Activated CD8-positive, alpha-beta T cell treated with anti-CD3 and anti-CD28 coated beads for 36 hours (primary cell): Measurements from ENCODE around the gene GNAI3. TPM values are rescaled to one million over a fixed set of nuclear protein-coding genes. Genes with fewer than 3 reads are reported as not detected.
A peak's percentile ranks its signal among the peaks of the same experiment; 100 is the strongest.

Experiments
- ATAC-seq: fragments of 200-7000 bp; cut with Tn5 transposase; one replicate; pipeline ENCODE4 v1.10.0; 2021; ENCODE audit warnings: mild to moderate bottlenecking, moderate library complexity
- CTCF ChIA-PET: fragments of 350-600 bp; sonication (Branson Sonifier 250); formaldehyde crosslinking; loops from one replicate; lab custom pipeline; 2021; ENCODE audit warnings: antibody characterized with exemption; lab: Charles Lee
- POLR2A ChIA-PET: fragments of 350-600 bp; sonication (Branson Sonifier 250); formaldehyde crosslinking; loops from one replicate; lab custom pipeline; 2021; ENCODE audit warnings: antibody characterized with exemption; lab: Charles Lee
- DNase-seq: peaks from one replicate; pipeline ENCODE4 v3.0.0-alpha.2; 2020
- H3K27ac Mint-ChIP-seq: one replicate; pipeline ENCODE4 v1.8.0; 2021; ENCODE audit warnings: mild to moderate bottlenecking, mixed read lengths
- H3K27me3 Mint-ChIP-seq: one replicate; pipeline ENCODE4 v1.8.0; 2021; ENCODE audit warnings: mixed read lengths
- H3K36me3 Mint-ChIP-seq: one replicate; pipeline ENCODE4 v1.8.0; 2021; ENCODE audit warnings: low read depth, mixed read lengths
- H3K4me1 Mint-ChIP-seq: one replicate; pipeline ENCODE4 v1.8.0; 2021; ENCODE audit warnings: low read depth, mixed read lengths
- H3K4me3 Mint-ChIP-seq: one replicate; pipeline ENCODE4 v1.8.0; 2021; ENCODE audit warnings: mild to moderate bottlenecking, moderate library complexity, mixed read lengths
- H3K9me3 Mint-ChIP-seq: one replicate; pipeline ENCODE4 v1.8.0; 2021; ENCODE audit warnings: mixed read lengths
- intact Hi-C: fragments of 100-400 bp; cut with micrococcal nuclease; formaldehyde crosslinking; loops from one replicate; pipeline ENCODE4 v1.10.0; 2022
- total RNA-seq, 2 experiments: library from RNA; stranded (reverse); gene quantifications; one replicate each; pipeline ENCODE4 v1.2.3, GENCODE V29; 2021
- TF ChIP-seq, protein P1 (sequence below): fragments of 200-600 bp; IDR thresholded peaks from one replicate; pipeline ENCODE4 v1.8.0; 2022; ENCODE audit warnings: antibody characterized with exemption, mild to moderate bottlenecking

GNAI3 gene
- total RNA-seq, 2 experiments from 2014 or later = 7.5 to 7.7 TPM

DNA sequence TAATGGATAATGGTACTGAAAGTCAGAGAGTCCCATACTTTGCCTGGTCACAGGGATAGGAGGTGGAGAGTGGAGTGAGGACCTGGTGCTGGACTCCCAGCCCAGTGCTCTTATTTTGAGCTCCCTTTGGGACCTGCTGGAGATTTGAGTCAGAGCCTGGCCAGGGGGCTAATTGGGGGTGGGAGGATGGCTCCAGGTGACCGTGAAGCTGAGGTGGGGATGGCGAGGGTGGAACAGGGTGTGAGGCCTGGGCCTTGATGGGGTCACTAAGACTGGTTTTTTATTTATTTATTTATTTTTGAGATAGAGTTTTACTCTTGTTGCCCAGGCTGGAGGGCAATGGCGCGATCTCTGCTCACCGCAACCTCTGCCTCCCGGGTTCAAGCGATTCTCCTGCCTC is 89.0 kb downstream of the GNAI3 start:
- Mint-ChIP-seq H3K27me3 (no peaks in the 10 kb centered on the region), H3K27ac (no peak overlapping the region), H3K4me3 (no peak overlapping the region), H3K4me1 (peaks cover 14% of the 10 kb centered on the region), H3K36me3 (no peaks in the 10 kb centered on the region), H3K9me3 (no peaks in the 10 kb centered on the region)
- intact Hi-C loops = no loop called here
- no peak for DNase-seq
- no peak for ATAC-seq
- ChIA-PET POLR2A (interaction anchor here (0.7 to 1.8 kb wide), 3 partner anchors 9 to 25 kb away, joined by 4 to 5 read pairs (median 4); no protein-coding TSS in a partner anchor), CTCF (interaction anchor here (1.1 to 18.5 kb wide), 10 partner anchors 7 to 347 kb away, joined by 3 to 294 read pairs (median 48); partner anchors contain the start of genes AHCYL1, AMPD2, GNAI3 and GPR61)
- TF ChIP-seq, protein P1, sequence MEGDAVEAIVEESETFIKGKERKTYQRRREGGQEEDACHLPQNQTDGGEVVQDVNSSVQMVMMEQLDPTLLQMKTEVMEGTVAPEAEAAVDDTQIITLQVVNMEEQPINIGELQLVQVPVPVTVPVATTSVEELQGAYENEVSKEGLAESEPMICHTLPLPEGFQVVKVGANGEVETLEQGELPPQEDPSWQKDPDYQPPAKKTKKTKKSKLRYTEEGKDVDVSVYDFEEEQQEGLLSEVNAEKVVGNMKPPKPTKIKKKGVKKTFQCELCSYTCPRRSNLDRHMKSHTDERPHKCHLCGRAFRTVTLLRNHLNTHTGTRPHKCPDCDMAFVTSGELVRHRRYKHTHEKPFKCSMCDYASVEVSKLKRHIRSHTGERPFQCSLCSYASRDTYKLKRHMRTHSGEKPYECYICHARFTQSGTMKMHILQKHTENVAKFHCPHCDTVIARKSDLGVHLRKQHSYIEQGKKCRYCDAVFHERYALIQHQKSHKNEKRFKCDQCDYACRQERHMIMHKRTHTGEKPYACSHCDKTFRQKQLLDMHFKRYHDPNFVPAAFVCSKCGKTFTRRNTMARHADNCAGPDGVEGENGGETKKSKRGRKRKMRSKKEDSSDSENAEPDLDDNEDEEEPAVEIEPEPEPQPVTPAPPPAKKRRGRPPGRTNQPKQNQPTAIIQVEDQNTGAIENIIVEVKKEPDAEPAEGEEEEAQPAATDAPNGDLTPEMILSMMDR = no peak

DNA sequence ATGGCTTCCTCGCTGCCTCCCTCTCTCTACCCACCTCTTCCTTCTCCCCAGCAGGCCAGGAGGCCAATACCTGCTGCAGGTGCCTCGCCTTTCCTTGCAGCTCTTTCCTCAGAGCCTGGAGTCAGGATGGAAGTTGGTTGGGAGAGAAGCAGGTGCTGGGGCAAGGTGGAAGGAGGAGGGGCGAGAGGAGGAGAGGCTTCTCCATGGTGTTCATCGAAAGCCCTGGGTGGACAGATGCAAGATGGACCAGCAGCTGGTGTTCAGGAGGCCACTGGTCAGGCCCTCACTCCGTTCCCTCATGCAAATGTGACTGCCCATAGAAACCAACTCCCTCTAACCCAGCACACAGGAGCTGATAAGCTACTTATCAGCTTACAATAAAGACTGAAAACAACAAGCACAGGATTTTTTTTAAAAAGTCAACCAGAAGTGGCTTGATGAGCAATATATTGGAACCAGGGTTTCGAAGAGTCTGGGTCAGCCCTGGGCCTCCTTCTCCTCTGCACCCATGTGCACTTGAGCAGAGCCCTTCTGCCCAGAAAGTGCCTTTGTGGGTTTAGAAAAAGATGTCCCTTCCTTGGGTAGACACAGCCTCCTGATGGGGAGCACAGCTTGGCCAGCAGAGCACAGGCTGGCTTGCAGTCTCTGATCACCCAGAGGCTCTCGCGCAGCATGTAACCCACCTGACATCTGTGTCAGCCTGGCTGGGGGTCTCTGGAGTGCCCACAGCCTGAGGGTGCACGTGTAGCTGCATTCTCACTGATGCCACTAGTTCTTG is 90.8 kb downstream of the GNAI3 start:
- ATAC-seq = no peak
- H3K9me3 Mint-ChIP-seq = no peaks in the 10 kb centered on the region
- intact Hi-C loops = no loop called here
- no peaks in the 10 kb centered on the region for H3K36me3 Mint-ChIP-seq
- H3K4me3 Mint-ChIP-seq = no peak overlapping the region
- TF ChIP-seq, protein P1 = no peak
- CTCF ChIA-PET = interaction anchor here (0.6 to 18.5 kb wide), 57 partner anchors 9 to 421 kb away, joined by 3 to 294 read pairs (median 9); partner anchors contain the start of genes AHCYL1, AMPD2, GNAI3 and GNAT2
- peaks cover 18% of the 10 kb centered on the region for H3K4me1 Mint-ChIP-seq
- no peaks in the 10 kb centered on the region for H3K27me3 Mint-ChIP-seq
- H3K27ac Mint-ChIP-seq = no peak overlapping the region
- POLR2A ChIA-PET = interaction anchor here (0.6 to 1.7 kb wide), 6 partner anchors 12 to 345 kb away, joined by 3 to 4 read pairs (median 4); partner anchors contain the start of genes AHCYL1, AMPD2 and GNAT2
- DNase-seq = no peak

DNA sequence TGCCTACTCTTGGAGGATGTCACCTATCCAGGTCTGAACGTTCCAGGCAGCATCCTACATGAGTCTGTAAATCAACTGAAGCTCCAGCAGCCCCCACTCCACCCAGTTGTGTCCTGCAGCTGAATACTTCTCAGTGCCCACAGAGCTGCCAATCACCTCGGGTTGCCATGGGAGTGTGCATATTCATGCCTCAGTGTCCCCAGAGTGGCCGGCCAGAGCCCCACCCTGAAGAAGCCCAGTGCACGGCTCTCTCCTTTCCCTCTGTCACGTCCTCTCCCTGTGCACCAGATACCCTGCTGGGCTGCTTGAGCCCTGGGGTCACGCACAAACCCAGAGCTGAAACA is 91.4 kb downstream of the GNAI3 start:
- intact Hi-C loops = loop anchor here (5.0 kb wide), 2 partner anchors 93 to 342 kb away; partner anchors contain the start of genes AHCYL1 and GNAI3
- H3K4me3 Mint-ChIP-seq = no peak overlapping the region

DNA sequence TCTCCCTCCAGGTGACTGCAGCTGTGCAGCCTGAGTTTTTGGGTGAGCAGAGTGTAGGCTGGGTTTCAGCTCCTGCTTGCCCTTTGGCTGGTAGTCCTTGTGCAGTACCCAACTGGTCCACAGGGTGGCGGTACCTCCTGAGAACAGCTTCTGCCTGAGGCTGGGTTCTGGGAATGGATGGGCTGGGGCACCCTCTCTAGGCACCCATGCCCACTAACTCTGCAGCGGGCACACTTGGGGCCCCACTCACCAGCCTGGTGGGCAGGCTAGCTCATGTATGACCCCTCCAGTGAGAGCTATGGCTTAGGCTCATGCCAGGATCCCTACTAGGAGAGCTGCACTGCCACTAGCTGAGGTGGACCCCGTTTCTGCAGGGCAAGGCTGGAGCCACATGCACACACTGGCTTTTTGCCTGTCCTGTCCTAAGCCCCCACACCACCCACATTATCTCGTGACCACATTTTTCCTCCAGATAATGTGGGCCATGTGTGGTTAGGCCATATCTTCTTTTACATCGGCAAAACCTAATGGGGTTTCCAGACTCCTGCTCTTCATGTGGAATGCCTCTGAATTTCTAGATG is 92.0 kb downstream of the GNAI3 start:
- H3K4me3 Mint-ChIP-seq = no peak overlapping the region
- H3K27me3 Mint-ChIP-seq = no peaks in the 10 kb centered on the region
- H3K27ac Mint-ChIP-seq = no peak overlapping the region
- H3K9me3 Mint-ChIP-seq = no peaks in the 10 kb centered on the region
- ChIA-PET POLR2A (interaction anchor here (0.6 to 1.7 kb wide), 6 partner anchors 11 to 343 kb away, joined by 3 to 4 read pairs (median 3); partner anchors contain the start of genes AHCYL1, AMPD2, GNAT2 and GSTM1), CTCF (interaction anchor here (0.6 to 18.5 kb wide), 80 partner anchors 10 to 420 kb away, joined by 3 to 294 read pairs (median 6); partner anchors contain the start of genes AHCYL1, AMPD2, CSF1 and GNAI3)
- DNase-seq (peak; percentile 97), ATAC-seq (peak; percentile 82)
- TF ChIP-seq, protein P1 = peak; percentile 93
- H3K4me1 Mint-ChIP-seq = peaks cover 8% of the 10 kb centered on the region
- no peaks in the 10 kb centered on the region for H3K36me3 Mint-ChIP-seq
- intact Hi-C loops = loop anchor here (5.0 kb wide), 2 partner anchors 93 to 342 kb away; partner anchors contain the start of genes AHCYL1 and GNAI3

More for the DNA sequence above, 91.4 kb downstream of the GNAI3 start:
- no peak overlapping the region for H3K27ac Mint-ChIP-seq
- ChIA-PET POLR2A (interaction anchor here (0.6 to 1.7 kb wide), 6 partner anchors 11 to 344 kb away, joined by 3 to 4 read pairs (median 4); partner anchors contain the start of genes AHCYL1, AMPD2, GNAT2 and GSTM1), CTCF (interaction anchor here (0.6 to 18.5 kb wide), 77 partner anchors 10 to 421 kb away, joined by 3 to 294 read pairs (median 6); partner anchors contain the start of genes AHCYL1, AMPD2, CSF1 and GNAI3)
- DNase-seq = no peak
- H3K9me3 Mint-ChIP-seq = no peaks in the 10 kb centered on the region
- ATAC-seq = peak; percentile 2
- H3K4me1 Mint-ChIP-seq = peaks cover 12% of the 10 kb centered on the region
- TF ChIP-seq, protein P1 = no peak
- no peaks in the 10 kb centered on the region for H3K36me3 Mint-ChIP-seq
- no peaks in the 10 kb centered on the region for H3K27me3 Mint-ChIP-seq
